Measurements from ENCODE around the gene CELF5. TPM values are rescaled to one million over a fixed set of nuclear protein-coding genes. Genes with fewer than 3 reads are reported as not detected.

The CELF5 gene
- total RNA-seq, 1 experiment from 2014 or later: 1.2 TPM

GRCh38 chr19:3179739-3180293 lies 44.6 kb upstream of the CELF5 start:
- Histone ChIP-seq H3K4me3 (ENCODE audit: low read depth in 2 of 2, low read length in 2 of 2) (no peak overlapping the region), H3K27me3 (ENCODE audit: control insufficient read depth, insufficient read depth, low read length) (no peaks in the 10 kb centered on the region), H3K9me3 (ENCODE audit: control insufficient read depth, insufficient read depth, low read depth, low read length) (no peaks in the 10 kb centered on the region), H3K27ac (ENCODE audit: low read length) (no peak overlapping the region), H3K4me1 (ENCODE audit: control insufficient read depth, insufficient read depth, low read length) (peaks cover 12% of the 10 kb centered on the region), H3K36me3 (ENCODE audit: control insufficient read depth, insufficient read depth, low read length) (no peaks in the 10 kb centered on the region)
- BruUV-seq (replicated peaks): no TSS peak
- DNase-seq (ENCODE audit: low read depth, low spot score): no peak
- ATAC-seq: no peak
- no peak for TF ChIP-seq TCF7L2 (IDR thresholded peaks at IDR 0.05; ENCODE audit: low read depth, low read length)
- no peak for TF ChIP-seq POLR2AphosphoS5 (IDR thresholded peaks at IDR 0.05; ENCODE audit: low read depth, low read length)
- TF ChIP-seq CTCF (IDR thresholded peaks at IDR 0.05): no peak
- TF ChIP-seq SIN3A (IDR thresholded peaks at IDR 0.05; ENCODE audit: borderline replicate concordance, insufficient read depth, low read depth, low read length): no peak
- TF ChIP-seq, protein P1, sequence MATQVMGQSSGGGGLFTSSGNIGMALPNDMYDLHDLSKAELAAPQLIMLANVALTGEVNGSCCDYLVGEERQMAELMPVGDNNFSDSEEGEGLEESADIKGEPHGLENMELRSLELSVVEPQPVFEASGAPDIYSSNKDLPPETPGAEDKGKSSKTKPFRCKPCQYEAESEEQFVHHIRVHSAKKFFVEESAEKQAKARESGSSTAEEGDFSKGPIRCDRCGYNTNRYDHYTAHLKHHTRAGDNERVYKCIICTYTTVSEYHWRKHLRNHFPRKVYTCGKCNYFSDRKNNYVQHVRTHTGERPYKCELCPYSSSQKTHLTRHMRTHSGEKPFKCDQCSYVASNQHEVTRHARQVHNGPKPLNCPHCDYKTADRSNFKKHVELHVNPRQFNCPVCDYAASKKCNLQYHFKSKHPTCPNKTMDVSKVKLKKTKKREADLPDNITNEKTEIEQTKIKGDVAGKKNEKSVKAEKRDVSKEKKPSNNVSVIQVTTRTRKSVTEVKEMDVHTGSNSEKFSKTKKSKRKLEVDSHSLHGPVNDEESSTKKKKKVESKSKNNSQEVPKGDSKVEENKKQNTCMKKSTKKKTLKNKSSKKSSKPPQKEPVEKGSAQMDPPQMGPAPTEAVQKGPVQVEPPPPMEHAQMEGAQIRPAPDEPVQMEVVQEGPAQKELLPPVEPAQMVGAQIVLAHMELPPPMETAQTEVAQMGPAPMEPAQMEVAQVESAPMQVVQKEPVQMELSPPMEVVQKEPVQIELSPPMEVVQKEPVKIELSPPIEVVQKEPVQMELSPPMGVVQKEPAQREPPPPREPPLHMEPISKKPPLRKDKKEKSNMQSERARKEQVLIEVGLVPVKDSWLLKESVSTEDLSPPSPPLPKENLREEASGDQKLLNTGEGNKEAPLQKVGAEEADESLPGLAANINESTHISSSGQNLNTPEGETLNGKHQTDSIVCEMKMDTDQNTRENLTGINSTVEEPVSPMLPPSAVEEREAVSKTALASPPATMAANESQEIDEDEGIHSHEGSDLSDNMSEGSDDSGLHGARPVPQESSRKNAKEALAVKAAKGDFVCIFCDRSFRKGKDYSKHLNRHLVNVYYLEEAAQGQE (IDR thresholded peaks at IDR 0.05; ENCODE audit: insufficient read depth in 1 of 2, low read depth in 2 of 2, low read length in 1 of 2): no peak
- in situ Hi-C loops (cut with HindIII; ENCODE audit: low pct_unique_long_range_greater_than_20kb, low sequenced_read_pairs): no loop called here
- ChIA-PET POLR2A (no interaction called here), CTCF (no interaction called here)
- intact Hi-C loops (cut with micrococcal nuclease; ENCODE audit: unreplicated experiment): no loop called here

DNA sequence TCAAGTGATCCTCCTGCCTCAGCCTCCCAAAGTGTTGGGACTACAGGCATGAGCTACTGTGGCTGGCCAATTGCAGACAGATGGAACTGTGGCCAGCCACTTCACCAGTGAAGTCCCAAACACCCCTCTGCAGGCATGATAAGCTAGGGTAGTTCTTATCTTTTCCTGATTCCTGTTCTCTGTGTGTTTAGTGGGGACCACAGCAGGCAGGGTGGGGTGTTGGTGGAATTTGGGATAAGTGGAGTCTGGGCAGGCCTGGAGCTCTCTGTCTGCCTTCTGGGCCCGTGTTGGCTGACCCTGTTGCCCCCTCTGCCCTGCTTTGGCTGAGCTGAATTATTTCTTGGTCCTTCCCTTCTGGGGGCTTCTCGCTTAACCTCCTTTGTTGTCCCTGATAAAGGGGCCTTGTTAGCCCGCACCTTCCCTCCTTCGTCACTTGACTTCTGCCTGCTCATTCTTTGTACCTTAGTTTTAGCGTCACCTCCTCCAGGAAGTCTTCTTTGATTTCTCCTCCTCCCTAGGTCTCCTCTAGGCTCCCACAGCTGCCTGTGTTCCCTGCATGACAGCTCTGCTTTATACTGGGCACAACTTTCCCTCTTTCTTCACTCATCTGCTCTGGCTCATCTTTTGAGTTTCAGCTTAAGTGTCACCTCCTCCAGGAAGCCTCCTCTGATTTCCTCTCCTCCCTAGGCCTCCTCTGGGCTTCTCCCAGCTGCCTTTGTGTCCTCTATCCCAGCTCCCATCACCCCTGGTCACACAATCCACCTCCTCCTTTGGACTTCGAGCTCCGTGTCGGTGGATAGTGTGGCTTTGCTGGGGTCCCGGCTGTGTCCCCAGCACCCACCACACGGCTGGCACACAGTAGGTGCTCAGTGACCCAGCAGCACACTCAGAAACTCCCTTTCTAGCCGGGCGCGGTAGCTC lies 40.5 kb upstream of the CELF5 start:
- H3K36me3 ChIP-seq (ENCODE audit: control insufficient read depth, insufficient read depth, low read length): no peaks in the 10 kb centered on the region; the same call in 1 of the 2 replicates
- in situ Hi-C loops (cut with HindIII; ENCODE audit: low pct_unique_long_range_greater_than_20kb, low sequenced_read_pairs) (no loop called here), intact Hi-C loops (cut with micrococcal nuclease; ENCODE audit: unreplicated experiment) (no loop called here)
- no peaks in the 10 kb centered on the region for H3K4me1 ChIP-seq (ENCODE audit: control insufficient read depth, insufficient read depth, low read length)
- TF ChIP-seq TCF7L2 (IDR thresholded peaks at IDR 0.05; ENCODE audit: low read depth, low read length) (no peak), CTCF (IDR thresholded peaks at IDR 0.05) (no peak), SIN3A (IDR thresholded peaks at IDR 0.05; ENCODE audit: borderline replicate concordance, insufficient read depth, low read depth, low read length) (no peak), POLR2AphosphoS5 (IDR thresholded peaks at IDR 0.05; ENCODE audit: low read depth, low read length) (no peak)
- TF ChIP-seq, protein P1 (IDR thresholded peaks at IDR 0.05; ENCODE audit: insufficient read depth in 1 of 2, low read depth in 2 of 2, low read length in 1 of 2): no peak
- ATAC-seq: no peak
- H3K9me3 ChIP-seq (ENCODE audit: control insufficient read depth, insufficient read depth, low read depth, low read length): no peaks in the 10 kb centered on the region
- H3K27ac ChIP-seq (ENCODE audit: low read length): peak overlapping the region; percentile 83; the same call in 1 of the 2 replicates
- DNase-seq (ENCODE audit: low read depth, low spot score): no peak
- CTCF ChIA-PET: no interaction called here
- POLR2A ChIA-PET: no interaction called here
- BruUV-seq (replicated peaks): no TSS peak
- no peaks in the 10 kb centered on the region for H3K27me3 ChIP-seq (ENCODE audit: control insufficient read depth, insufficient read depth, low read length)
- H3K4me3 ChIP-seq (ENCODE audit: low read depth in 2 of 2, low read length in 2 of 2): no peak overlapping the region
